AG10803 (cell line): Measurements from ENCODE around the gene SFTPD.

ENCODE experiments used
- DNase-seq: peaks from one replicate; pipeline ENCODE4 v3.0.0; 2010; ENCODE audit warnings: low read depth
- H3K4me3 ChIP-seq: 2 replicates; pipeline ENCODE4 v1.5.1; 2011; ENCODE audit warnings: mild to moderate bottlenecking, low read length, control low read depth
- TF ChIP-seq, protein P1 (sequence below): conservative IDR thresholded peaks from 2 replicates; pipeline ENCODE4 v1.5.1; 2011; ENCODE audit warnings: mild to moderate bottlenecking, low read length, control low read depth, inconsistent platforms

The SFTPD gene

DNA sequence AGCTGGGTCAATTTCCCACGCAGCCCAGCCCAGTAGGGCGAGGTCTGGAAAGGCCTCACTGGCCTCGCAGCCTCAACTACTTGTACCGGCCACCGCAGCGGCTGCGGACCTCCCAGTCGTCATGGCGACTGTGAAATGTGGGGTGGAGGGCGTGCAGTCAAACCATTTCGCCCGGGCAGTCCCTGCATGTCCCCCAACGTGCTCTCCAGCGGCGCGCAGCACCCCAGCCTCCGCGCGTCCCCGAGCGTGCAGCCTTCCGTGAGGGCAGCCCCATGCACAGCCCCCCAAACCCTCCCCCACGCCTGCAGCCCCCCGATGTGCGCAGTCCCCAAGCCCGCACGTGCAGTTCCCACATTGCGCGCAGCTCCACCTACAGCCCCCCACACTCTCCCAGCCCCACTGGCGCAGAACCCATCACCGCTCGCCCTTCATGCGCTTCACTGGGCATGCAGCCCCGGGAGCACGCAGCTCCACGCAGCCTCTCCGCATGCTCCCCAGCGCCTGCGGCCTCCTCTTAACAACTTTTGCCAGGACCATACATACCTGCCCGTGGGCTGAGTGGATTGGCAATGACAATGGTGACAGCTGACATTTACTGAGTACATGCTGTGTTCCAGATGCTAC, 34.5 kb upstream of the SFTPD start:
- TF ChIP-seq, protein P1, sequence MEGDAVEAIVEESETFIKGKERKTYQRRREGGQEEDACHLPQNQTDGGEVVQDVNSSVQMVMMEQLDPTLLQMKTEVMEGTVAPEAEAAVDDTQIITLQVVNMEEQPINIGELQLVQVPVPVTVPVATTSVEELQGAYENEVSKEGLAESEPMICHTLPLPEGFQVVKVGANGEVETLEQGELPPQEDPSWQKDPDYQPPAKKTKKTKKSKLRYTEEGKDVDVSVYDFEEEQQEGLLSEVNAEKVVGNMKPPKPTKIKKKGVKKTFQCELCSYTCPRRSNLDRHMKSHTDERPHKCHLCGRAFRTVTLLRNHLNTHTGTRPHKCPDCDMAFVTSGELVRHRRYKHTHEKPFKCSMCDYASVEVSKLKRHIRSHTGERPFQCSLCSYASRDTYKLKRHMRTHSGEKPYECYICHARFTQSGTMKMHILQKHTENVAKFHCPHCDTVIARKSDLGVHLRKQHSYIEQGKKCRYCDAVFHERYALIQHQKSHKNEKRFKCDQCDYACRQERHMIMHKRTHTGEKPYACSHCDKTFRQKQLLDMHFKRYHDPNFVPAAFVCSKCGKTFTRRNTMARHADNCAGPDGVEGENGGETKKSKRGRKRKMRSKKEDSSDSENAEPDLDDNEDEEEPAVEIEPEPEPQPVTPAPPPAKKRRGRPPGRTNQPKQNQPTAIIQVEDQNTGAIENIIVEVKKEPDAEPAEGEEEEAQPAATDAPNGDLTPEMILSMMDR: no peak
- DNase-seq: no peak
- H3K4me3 ChIP-seq: no peak overlapping the region

DNA sequence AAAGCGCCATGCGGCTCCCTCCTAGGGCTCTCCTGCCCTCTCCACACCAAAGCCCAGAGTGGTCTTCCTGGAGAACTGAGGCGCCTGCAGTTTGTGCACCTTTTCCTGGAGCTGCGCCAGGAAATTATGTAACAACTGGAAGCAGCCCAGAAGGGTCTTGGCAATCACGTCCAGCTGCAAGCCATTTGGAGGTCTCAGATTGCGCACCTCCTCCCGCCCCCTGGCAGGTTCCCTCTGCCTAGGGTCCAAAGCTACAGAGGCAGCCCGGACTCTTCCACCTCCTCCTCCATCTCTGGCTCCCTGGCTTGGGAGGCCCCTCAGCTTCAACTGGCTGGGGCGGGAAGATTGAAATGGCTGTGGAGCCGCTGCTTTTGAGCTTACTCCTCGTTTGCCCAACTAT, 34.0 kb upstream of the SFTPD start:
- DNase-seq: no peak
- H3K4me3 ChIP-seq: no peak overlapping the region
- TF ChIP-seq, protein P1: no peak

DNA sequence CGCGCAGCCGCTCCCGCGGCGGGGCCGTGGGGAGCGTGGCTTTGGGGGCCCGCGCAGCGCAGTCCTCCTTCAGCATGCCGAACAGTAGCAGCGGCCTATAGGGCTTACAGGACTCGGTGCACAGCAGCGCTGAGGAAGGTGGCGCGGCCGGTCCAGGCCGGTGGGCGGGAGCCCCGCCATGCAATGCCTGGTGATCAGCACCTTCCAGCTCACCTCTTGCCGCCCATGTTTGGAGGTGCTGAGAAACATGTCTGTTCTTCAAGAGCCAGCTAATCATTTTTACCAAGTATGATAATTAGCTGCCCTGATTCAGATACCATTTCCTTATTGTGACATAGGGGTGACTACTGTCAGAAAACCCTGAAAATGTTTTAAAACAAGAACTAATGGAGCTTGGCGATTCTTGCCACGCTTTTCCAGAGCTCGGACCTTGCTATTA, 33.5 kb upstream of the SFTPD start:
- TF ChIP-seq, protein P1: no peak
- H3K4me3 ChIP-seq: peak overlapping the region; percentile 64
- DNase-seq: no peak

DNA sequence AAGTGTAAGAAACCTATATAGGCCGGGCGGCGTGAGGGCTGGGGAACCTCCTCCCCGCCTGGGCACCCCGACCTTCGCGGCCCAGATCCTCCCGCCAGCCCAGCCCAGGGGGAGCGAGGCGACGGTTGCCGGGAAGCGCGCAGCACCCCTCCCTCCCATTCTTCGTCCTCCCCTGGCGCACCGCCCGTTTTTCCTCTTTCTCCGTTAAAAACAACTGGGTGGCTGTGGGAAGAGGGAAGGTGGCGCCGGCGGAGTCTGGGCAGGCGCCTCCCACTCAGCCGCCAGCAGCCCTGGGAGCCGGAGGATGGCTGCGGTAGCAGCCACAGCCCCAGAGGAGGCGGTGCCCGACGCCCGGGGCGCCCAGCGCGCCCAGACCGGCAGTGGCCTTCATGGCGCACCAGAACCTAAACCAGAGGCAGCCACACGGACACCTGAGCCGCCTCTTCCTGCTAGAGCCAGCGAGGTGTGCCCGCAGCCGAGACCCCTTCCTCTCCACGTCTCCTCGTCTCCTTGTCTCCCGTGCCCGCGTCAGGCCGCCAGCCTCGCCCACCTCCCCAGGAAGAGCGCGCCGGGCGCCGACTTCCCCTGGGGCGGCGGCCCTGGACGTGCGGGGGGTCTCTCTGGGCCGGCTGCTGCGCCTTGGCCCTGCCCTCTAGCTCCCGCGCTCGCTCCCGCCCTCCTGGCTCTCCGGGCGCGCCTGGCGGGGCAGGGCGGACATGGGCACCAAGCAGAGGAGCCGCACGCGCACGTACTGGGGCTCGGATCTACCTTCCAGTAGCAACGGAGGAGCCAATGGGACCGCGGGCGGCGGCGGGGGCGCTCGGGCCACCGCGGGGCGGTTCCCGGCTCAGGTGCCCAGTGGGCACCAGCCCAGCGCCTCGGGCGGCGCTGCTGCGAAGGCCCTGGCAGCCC, 32.8 kb upstream of the SFTPD start:
- DNase-seq: peak; percentile 35
- TF ChIP-seq, protein P1: no peak; the same call in 1 of the 2 replicates
- H3K4me3 ChIP-seq: peak overlapping the region; percentile 64

DNA sequence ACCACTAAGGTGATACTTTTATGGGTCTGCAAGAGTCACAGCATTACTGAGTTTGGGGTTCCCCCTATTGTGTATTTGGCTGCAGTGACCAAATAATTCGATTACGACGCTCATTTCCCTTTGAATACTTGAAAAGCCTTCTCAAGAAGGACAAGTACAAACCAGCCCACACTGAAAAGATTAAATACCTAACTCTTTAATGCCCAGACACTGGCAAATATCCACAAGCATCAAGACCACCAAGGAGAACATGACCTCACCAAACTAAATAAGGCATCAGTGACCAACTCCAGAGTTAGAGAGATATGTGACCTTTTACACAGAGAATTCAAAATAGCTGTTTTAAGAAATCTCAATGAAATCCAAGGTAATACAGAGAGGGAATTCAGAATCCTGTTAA, 31.8 kb upstream of the SFTPD start:
- H3K4me3 ChIP-seq: no peak overlapping the region
- TF ChIP-seq, protein P1: no peak
- no peak for DNase-seq

DNA sequence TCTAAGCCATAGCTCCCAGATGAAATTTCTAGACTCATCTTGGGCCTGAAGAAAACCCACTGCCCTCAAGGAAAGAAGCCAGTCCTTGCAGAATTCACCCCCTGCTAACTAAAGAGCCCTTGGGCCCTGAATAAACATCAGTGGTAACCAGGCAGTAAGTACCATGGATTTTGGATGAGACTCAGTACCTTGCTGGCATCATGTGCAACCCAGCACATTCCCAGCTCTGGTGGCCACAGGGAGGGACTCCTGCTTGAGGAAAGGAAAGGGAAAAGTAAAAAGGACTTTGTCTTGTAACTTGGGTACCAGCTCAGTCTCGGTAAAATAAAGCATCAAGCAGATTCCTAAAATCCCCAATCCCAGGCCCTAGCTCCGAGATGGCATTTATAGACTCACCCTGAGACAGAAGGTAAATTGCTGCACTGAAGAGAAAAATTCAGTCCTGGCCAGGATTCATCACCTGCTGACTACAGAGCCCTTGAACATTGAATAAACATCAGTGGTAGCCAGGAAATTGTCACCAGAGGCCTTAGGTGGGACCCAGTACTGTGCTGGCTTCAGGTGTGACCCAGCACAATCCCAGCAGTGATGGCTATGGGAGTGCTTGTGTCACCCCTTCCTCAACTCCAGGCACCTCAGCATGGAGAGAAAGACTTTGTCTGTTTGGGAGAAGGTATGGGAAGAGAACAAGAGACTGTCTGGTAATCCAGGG, 31.2 kb upstream of the SFTPD start:
- TF ChIP-seq, protein P1: no peak
- no peak overlapping the region for H3K4me3 ChIP-seq
- no peak for DNase-seq
